HG02981 (cell line): ENCODE data around the gene RASL10B.
"Not testable (repeated sequence)": the region's sequence is repeated elsewhere in the genome, so short reads cannot be mapped to it uniquely, and the experiment has no call there.

ENCODE experiments used
- ATAC-seq: cut with Tn5 transposase; IDR thresholded peaks from one replicate; pipeline ENCODE4 v1.9.1; 2021; ENCODE audit warnings: mild to moderate bottlenecking, moderate library complexity; ENCODE audit not compliant: unreplicated experiment

The RASL10B gene, protein sequence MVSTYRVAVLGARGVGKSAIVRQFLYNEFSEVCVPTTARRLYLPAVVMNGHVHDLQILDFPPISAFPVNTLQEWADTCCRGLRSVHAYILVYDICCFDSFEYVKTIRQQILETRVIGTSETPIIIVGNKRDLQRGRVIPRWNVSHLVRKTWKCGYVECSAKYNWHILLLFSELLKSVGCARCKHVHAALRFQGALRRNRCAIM

GRCh38 chr17:35731239-35731916, at the start of gene RASL10B:
Gene RASL10B (plus strand): TSS chr17:35731639. CDS start chr17:35735185, 3,546 bp downstream.
- no peak for ATAC-seq

GRCh38 chr17:35683591-35683990, 47.8 kb upstream of the RASL10B start:
- ATAC-seq: no peak

DNA sequence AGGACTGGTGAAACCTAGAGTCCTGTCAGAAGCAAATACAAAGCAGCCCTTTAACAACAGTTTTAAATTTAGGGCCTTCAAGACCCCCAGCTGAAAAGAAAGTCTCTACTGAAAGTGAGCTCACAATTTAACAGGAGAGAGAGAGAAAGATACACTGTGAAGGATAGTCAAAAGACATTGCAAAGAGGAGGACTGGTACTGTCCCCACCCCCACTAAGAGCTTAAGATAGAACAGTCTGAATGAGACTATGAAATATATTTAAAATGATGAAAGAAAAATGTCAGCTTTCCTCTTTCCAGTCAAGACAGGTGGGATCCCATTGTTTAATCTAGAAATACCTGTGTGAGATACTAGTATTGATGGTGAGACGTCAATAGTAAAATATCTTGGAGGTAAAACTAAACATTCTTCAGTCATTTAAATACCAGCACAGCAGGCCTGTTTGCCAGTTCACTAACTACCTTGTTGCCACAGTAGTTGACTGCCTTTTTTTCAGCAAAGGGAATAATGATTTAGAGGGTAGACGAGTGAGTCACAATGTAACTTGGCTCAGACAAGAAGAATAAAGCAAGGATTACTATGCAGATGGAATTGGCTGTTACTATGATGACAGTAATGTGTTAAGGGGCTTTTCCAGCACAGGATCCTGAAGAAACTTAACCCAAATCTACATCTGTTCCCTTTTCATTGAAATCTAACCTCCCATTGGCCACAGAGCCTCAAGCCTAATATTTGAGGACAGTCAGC, 47.2 kb upstream of the RASL10B start:
- ATAC-seq: no peak

- ATAC-seq: no peak
Observed at GRCh38 chr17:35692512-35693210, 38.8 kb upstream of the RASL10B start.

GRCh38 chr17:35693662-35694061, 37.8 kb upstream of the RASL10B start:
- ATAC-seq: no peak

- ATAC-seq: no peak
Observed at GRCh38 chr17:35694906-35695305, 36.5 kb upstream of the RASL10B start.

DNA sequence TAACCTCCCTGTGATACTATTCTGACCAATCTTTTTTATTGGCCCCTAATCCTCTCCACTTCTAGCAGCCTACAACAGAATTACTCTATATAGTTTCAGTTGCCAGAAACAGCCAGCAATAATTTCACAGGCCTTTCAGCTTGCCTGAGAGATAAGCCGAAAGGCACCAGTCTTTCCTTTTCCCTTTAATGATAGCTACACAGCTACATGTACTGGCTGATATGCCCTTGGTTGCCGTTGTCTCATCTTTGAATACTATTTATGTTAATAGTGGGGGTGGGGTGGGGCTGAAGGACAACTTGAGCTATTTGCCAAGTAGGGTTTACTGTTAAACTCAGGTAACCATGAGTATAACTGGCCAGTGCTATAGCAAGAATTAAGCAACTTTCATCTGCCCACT, 35.8 kb upstream of the RASL10B start:
- no peak for ATAC-seq

GRCh38 chr17:35698800-35699199, 32.6 kb upstream of the RASL10B start:
- no peak for ATAC-seq

DNA sequence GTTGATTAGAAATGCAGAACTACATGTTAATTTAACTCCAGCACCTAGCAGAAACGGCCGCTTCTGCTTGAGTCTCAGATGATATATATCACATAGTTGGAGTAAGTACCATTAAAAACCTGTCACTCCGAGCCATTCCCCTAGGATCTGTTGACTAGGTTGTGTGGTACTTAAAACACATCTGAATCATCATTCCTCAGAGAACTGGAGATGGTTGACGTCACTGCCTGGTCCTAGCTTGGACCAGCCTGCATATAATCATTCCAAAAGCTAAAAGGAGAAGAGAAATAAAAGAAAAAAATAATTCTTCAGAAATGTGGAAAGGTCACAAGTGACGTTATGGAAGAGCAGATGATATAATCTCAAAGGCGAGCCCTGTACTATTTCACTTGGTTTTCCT, 31.3 kb upstream of the RASL10B start:
- no peak for ATAC-seq

DNA sequence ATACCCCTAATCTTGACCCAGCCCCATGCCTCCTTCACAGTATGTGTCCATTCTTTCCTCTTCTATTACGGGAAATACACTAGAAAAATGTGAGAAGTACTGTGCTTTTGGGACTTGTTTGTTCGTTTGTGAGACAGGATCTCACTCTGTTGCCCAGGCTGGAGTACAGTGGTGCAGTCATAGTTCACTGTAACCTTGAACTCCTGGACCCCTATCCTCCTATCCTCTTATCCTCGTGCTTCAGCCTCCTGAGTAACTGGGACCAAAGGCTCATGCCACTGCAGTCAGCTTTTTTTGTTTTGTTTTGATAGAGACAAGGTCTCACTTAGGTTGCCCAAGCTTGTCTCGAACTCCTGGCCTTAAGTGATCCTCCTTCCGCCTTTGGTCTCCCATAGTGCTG, 29.9 kb upstream of the RASL10B start:
- ATAC-seq: no peak

DNA sequence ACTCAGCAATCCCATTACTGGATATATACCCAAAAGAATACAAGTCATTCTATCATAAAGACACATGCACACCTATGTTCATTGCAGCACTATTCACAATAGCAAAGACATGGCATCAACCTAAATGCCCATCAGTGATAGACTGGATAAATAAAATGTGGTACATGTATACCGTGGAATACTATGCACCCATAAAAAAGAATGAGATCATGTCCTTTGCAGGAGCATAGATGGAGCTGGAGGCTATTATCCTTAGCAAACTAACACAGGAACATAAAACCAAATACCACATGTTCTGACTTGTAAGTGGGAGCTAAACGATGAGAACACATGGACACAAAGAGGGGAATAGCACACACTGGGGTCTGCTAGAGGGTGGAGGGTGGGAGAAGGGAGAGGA, 28.1 kb upstream of the RASL10B start:
- ATAC-seq: not testable (repeated sequence)

- ATAC-seq: no peak
Observed at GRCh38 chr17:35705230-35705629, 26.2 kb upstream of the RASL10B start.

- ATAC-seq: no peak
Observed at GRCh38 chr17:35705705-35706104, 25.7 kb upstream of the RASL10B start.

DNA sequence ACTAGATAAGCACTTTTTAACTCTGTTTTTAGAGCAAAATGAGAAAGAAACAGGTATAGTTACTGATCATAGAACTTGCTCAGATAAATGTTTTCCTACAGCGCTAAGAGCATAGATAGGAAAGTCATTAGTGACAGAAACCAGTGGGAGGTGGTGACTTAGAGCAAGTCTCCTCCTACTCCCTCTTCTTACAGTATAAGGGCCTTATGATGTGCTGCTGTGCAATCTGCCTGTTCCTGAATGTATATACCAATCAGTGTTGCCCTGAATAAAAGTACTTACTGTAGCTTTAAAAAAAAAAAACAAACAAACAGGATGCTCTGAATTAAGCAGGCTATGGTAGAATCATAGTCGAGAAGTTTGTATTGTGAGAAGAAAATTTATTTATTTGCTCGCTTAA, 23.3 kb upstream of the RASL10B start:
- no peak for ATAC-seq

DNA sequence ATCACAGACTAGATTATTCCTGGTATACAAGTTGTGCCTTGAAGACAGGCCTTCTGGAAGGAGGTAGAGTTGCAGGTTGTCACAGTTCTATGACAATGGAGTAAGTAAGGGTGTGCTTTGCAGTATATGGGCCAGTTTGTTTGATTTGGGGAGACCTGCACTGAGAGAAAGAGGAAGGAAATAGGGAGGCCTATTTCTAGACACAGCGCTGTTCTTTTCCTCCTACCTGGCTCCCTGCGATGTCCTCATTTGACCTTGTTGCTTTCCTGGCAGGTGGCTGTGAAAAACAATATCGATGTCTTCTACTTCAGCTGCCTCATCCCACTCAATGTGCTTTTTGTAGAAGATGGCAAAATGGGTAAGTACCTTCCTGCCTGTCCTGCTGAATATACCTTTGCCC, 22.5 kb upstream of the RASL10B start:
- ATAC-seq: no peak

GRCh38 chr17:35709874-35710273, 21.6 kb upstream of the RASL10B start:
- no peak for ATAC-seq

GRCh38 chr17:35710950-35711349, 20.5 kb upstream of the RASL10B start:
- no peak for ATAC-seq

GRCh38 chr17:35713069-35713728, 18.2 kb upstream of the RASL10B start:
- ATAC-seq: no peak

GRCh38 chr17:35714988-35715387, 16.5 kb upstream of the RASL10B start:
- ATAC-seq: no peak

GRCh38 chr17:35715416-35715815, 16.0 kb upstream of the RASL10B start:
- ATAC-seq: no peak

DNA sequence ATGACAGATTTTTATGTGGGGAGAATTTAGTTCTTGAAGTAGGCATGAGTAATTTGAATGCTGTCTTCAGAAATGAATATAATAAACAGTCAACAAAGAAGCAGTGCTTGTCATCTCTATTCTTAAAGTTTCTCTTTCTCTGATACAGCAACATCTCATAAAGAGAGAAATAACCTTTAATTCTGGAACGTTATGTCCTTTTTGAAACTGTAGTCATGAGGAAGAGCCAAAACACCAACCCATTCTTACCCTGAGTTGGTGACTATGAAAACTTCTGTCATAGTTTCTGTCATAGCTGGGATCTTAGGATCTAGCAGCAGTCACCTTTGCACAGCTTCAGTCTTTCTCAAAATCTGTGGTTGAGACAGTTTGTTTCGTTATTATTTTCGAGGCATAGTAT, 15.3 kb upstream of the RASL10B start:
- no peak for ATAC-seq
